Measurements from ENCODE around the gene DZANK1.

Gene DZANK1

GRCh38 chr20:18496740-18497592, 30.1 kb upstream of the DZANK1 start, which contains the start of gene RBBP9:
Gene RBBP9 (minus strand): TSS chr20:18497225. CDS start chr20:18497167, 58 bp downstream.
- Histone ChIP-seq H3K36me3 (ENCODE audit: insufficient read depth, low read length) (no peaks in the 10 kb centered on the region; the same call in 1 of the 2 replicates), H3K79me2 (ENCODE audit: control insufficient read depth, insufficient read depth, low read length, unreplicated experiment) (no peaks in the 10 kb centered on the region), H3K4me1 (ENCODE audit: control insufficient read depth, insufficient read depth, low read length, unreplicated experiment) (peaks cover 7% of the 10 kb centered on the region), H2AFZ (ENCODE audit: low read length, unreplicated experiment) (peak within 1 kb of the TSS; percentile 82), H3K27ac (ENCODE audit: low read depth, low read length) (no peak within 1 kb of the TSS), H3K4me3 (ENCODE audit: low read depth, low read length) (peak within 1 kb of the TSS; percentile 87), H3K27me3 (ENCODE audit: insufficient read depth, low read length) (no peaks in the 10 kb centered on the region)

GRCh38 chr20:18496042-18496441, 29.2 kb upstream of the DZANK1 start:
- peak overlapping the region; percentile 82 for H2AFZ ChIP-seq (ENCODE audit: low read length, unreplicated experiment)
- no peaks in the 10 kb centered on the region for H3K79me2 ChIP-seq (ENCODE audit: control insufficient read depth, insufficient read depth, low read length, unreplicated experiment)
- no peak overlapping the region for H3K27ac ChIP-seq (ENCODE audit: low read depth, low read length)
- H3K4me1 ChIP-seq (ENCODE audit: control insufficient read depth, insufficient read depth, low read length, unreplicated experiment) = peaks cover 7% of the 10 kb centered on the region
- no peaks in the 10 kb centered on the region for H3K27me3 ChIP-seq (ENCODE audit: insufficient read depth, low read length)
- no peaks in the 10 kb centered on the region; the same call in 1 of the 2 replicates for H3K36me3 ChIP-seq (ENCODE audit: insufficient read depth, low read length)
- peak overlapping the region; percentile 87 for H3K4me3 ChIP-seq (ENCODE audit: low read depth, low read length)

GRCh38 chr20:18488301-18488700, 21.5 kb upstream of the DZANK1 start:
- Histone ChIP-seq H3K4me1 (ENCODE audit: control insufficient read depth, insufficient read depth, low read length, unreplicated experiment) (no peaks in the 10 kb centered on the region), H3K27ac (ENCODE audit: low read depth, low read length) (no peak overlapping the region), H2AFZ (ENCODE audit: low read length, unreplicated experiment) (no peak overlapping the region), H3K27me3 (ENCODE audit: insufficient read depth, low read length) (no peaks in the 10 kb centered on the region), H3K36me3 (ENCODE audit: insufficient read depth, low read length) (peaks cover 6% of the 10 kb centered on the region), H3K79me2 (ENCODE audit: control insufficient read depth, insufficient read depth, low read length, unreplicated experiment) (no peaks in the 10 kb centered on the region), H3K4me3 (ENCODE audit: low read depth, low read length) (no peak overlapping the region)

GRCh38 chr20:18481596-18481995, 14.8 kb upstream of the DZANK1 start:
- Histone ChIP-seq H2AFZ (ENCODE audit: low read length, unreplicated experiment) (no peak overlapping the region), H3K36me3 (ENCODE audit: insufficient read depth, low read length) (peaks cover 23% of the 10 kb centered on the region), H3K27ac (ENCODE audit: low read depth, low read length) (no peak overlapping the region), H3K4me3 (ENCODE audit: low read depth, low read length) (no peak overlapping the region), H3K79me2 (ENCODE audit: control insufficient read depth, insufficient read depth, low read length, unreplicated experiment) (no peaks in the 10 kb centered on the region), H3K4me1 (ENCODE audit: control insufficient read depth, insufficient read depth, low read length, unreplicated experiment) (no peaks in the 10 kb centered on the region), H3K27me3 (ENCODE audit: insufficient read depth, low read length) (no peaks in the 10 kb centered on the region)

- Histone ChIP-seq H3K4me1 (ENCODE audit: control insufficient read depth, insufficient read depth, low read length, unreplicated experiment) (no peaks in the 10 kb centered on the region), H3K36me3 (ENCODE audit: insufficient read depth, low read length) (peaks cover 26% of the 10 kb centered on the region), H3K27me3 (ENCODE audit: insufficient read depth, low read length) (no peaks in the 10 kb centered on the region), H3K27ac (ENCODE audit: low read depth, low read length) (no peak overlapping the region), H3K79me2 (ENCODE audit: control insufficient read depth, insufficient read depth, low read length, unreplicated experiment) (no peaks in the 10 kb centered on the region), H3K4me3 (ENCODE audit: low read depth, low read length) (no peak overlapping the region), H2AFZ (ENCODE audit: low read length, unreplicated experiment) (no peak overlapping the region)
Measured at GRCh38 chr20:18477821-18478220, 11.0 kb upstream of the DZANK1 start.

GRCh38 chr20:18477218-18477617, 10.4 kb upstream of the DZANK1 start:
- no peak overlapping the region for H3K27ac ChIP-seq (ENCODE audit: low read depth, low read length)
- H3K4me1 ChIP-seq (ENCODE audit: control insufficient read depth, insufficient read depth, low read length, unreplicated experiment) = no peaks in the 10 kb centered on the region
- no peak overlapping the region for H3K4me3 ChIP-seq (ENCODE audit: low read depth, low read length)
- H3K27me3 ChIP-seq (ENCODE audit: insufficient read depth, low read length) = no peaks in the 10 kb centered on the region
- H2AFZ ChIP-seq (ENCODE audit: low read length, unreplicated experiment) = no peak overlapping the region
- H3K36me3 ChIP-seq (ENCODE audit: insufficient read depth, low read length) = peaks cover 20% of the 10 kb centered on the region
- H3K79me2 ChIP-seq (ENCODE audit: control insufficient read depth, insufficient read depth, low read length, unreplicated experiment) = no peaks in the 10 kb centered on the region

GRCh38 chr20:18466574-18466893, 296 bp downstream of the DZANK1 start:
- peak overlapping the region; percentile 98 for H2AFZ ChIP-seq (ENCODE audit: low read length, unreplicated experiment)
- no peaks in the 10 kb centered on the region for H3K27me3 ChIP-seq (ENCODE audit: insufficient read depth, low read length)
- peak overlapping the region; percentile 98 for H3K4me3 ChIP-seq (ENCODE audit: low read depth, low read length)

GRCh38 chr20:18465536-18466200, 1.2 kb downstream of the DZANK1 start:
- H3K4me3 ChIP-seq (ENCODE audit: low read depth, low read length) = peak overlapping the region; percentile 98
- no peaks in the 10 kb centered on the region for H3K27me3 ChIP-seq (ENCODE audit: insufficient read depth, low read length)
- H3K79me2 ChIP-seq (ENCODE audit: control insufficient read depth, insufficient read depth, low read length, unreplicated experiment) = peaks cover 32% of the 10 kb centered on the region
- H3K36me3 ChIP-seq (ENCODE audit: insufficient read depth, low read length) = no peaks in the 10 kb centered on the region
- no peak overlapping the region for H3K27ac ChIP-seq (ENCODE audit: low read depth, low read length)
- peak overlapping the region; percentile 98 for H2AFZ ChIP-seq (ENCODE audit: low read length, unreplicated experiment)
- H3K4me1 ChIP-seq (ENCODE audit: control insufficient read depth, insufficient read depth, low read length, unreplicated experiment) = peaks cover 15% of the 10 kb centered on the region

More at GRCh38 chr20:18466574-18466893, 296 bp downstream of the DZANK1 start:
- peaks cover 15% of the 10 kb centered on the region for H3K4me1 ChIP-seq (ENCODE audit: control insufficient read depth, insufficient read depth, low read length, unreplicated experiment)
- no peak overlapping the region for H3K27ac ChIP-seq (ENCODE audit: low read depth, low read length)
- no peaks in the 10 kb centered on the region for H3K36me3 ChIP-seq (ENCODE audit: insufficient read depth, low read length)
- H3K79me2 ChIP-seq (ENCODE audit: control insufficient read depth, insufficient read depth, low read length, unreplicated experiment) = peaks cover 34% of the 10 kb centered on the region

GRCh38 chr20:18456600-18456999, 10.2 kb downstream of the DZANK1 start:
- Histone ChIP-seq H2AFZ (ENCODE audit: low read length, unreplicated experiment) (no peak overlapping the region), H3K27me3 (ENCODE audit: insufficient read depth, low read length) (no peaks in the 10 kb centered on the region), H3K79me2 (ENCODE audit: control insufficient read depth, insufficient read depth, low read length, unreplicated experiment) (no peaks in the 10 kb centered on the region), H3K4me1 (ENCODE audit: control insufficient read depth, insufficient read depth, low read length, unreplicated experiment) (no peaks in the 10 kb centered on the region), H3K36me3 (ENCODE audit: insufficient read depth, low read length) (no peaks in the 10 kb centered on the region), H3K4me3 (ENCODE audit: low read depth, low read length) (no peak overlapping the region), H3K27ac (ENCODE audit: low read depth, low read length) (no peak overlapping the region)

GRCh38 chr20:18443886-18444285, 22.9 kb downstream of the DZANK1 start:
- no peaks in the 10 kb centered on the region for H3K27me3 ChIP-seq (ENCODE audit: insufficient read depth, low read length)
- no peak overlapping the region for H3K27ac ChIP-seq (ENCODE audit: low read depth, low read length)
- no peaks in the 10 kb centered on the region for H3K36me3 ChIP-seq (ENCODE audit: insufficient read depth, low read length)
- H2AFZ ChIP-seq (ENCODE audit: low read length, unreplicated experiment) = no peak overlapping the region
- no peak overlapping the region for H3K4me3 ChIP-seq (ENCODE audit: low read depth, low read length)
- no peaks in the 10 kb centered on the region for H3K79me2 ChIP-seq (ENCODE audit: control insufficient read depth, insufficient read depth, low read length, unreplicated experiment)
- H3K4me1 ChIP-seq (ENCODE audit: control insufficient read depth, insufficient read depth, low read length, unreplicated experiment) = no peaks in the 10 kb centered on the region

GRCh38 chr20:18440403-18440802, 26.4 kb downstream of the DZANK1 start:
- no peaks in the 10 kb centered on the region for H3K36me3 ChIP-seq (ENCODE audit: insufficient read depth, low read length)
- no peaks in the 10 kb centered on the region for H3K4me1 ChIP-seq (ENCODE audit: control insufficient read depth, insufficient read depth, low read length, unreplicated experiment)
- H3K27me3 ChIP-seq (ENCODE audit: insufficient read depth, low read length) = no peaks in the 10 kb centered on the region
- H3K27ac ChIP-seq (ENCODE audit: low read depth, low read length) = no peak overlapping the region
- H3K4me3 ChIP-seq (ENCODE audit: low read depth, low read length) = no peak overlapping the region
- H2AFZ ChIP-seq (ENCODE audit: low read length, unreplicated experiment) = no peak overlapping the region
- H3K79me2 ChIP-seq (ENCODE audit: control insufficient read depth, insufficient read depth, low read length, unreplicated experiment) = no peaks in the 10 kb centered on the region
